MG63 (cell line): ENCODE measurements around the gene DUS1L. TPM values are rescaled to one million over a fixed set of nuclear protein-coding genes. Genes with fewer than 3 reads are reported as not detected.
A peak's percentile ranks its signal among the peaks of the same experiment; 100 is the strongest.

ENCODE experiments used
- DNase-seq: peaks from one replicate; pipeline ENCODE4 v3.0.0-alpha.2; 2020
- H3K27me3 ChIP-seq: fragments of 250-450 bp; sonication (Bioruptor Pico); 2 replicates; pipeline ENCODE4 v1.5.1; 2020; ENCODE audit warnings: mild to moderate bottlenecking, moderate library complexity
- H3K36me3 ChIP-seq: fragments of 250-450 bp; sonication (Bioruptor Pico); 2 replicates; pipeline ENCODE4 v1.5.1; 2020; ENCODE audit warnings: mild to moderate bottlenecking, moderate library complexity
- H3K4me3 ChIP-seq: fragments of 250-450 bp; sonication (Bioruptor Pico); 2 replicates; pipeline ENCODE4 v1.5.1; 2020; ENCODE audit warnings: mild to moderate bottlenecking, moderate library complexity
- H3K9me3 ChIP-seq: fragments of 250-450 bp; sonication (Bioruptor Pico); 2 replicates; pipeline ENCODE4 v1.5.1; 2020; ENCODE audit warnings: mild to moderate bottlenecking, moderate library complexity
- total RNA-seq: library from RNA; depleted of rRNA; stranded (reverse); fragments of >200 nt; shearing (Covaris generic); gene quantifications from 2 replicates; pipeline ENCODE4 v1.2.3, GENCODE V29; 2014; ENCODE audit warnings: low replicate concordance

DUS1L gene
- total RNA-seq, 1 experiment from 2014 or later = 104 TPM

GRCh38 chr17:82092995-82093751 is 27.6 kb upstream of the DUS1L start:
- Histone ChIP-seq H3K4me3 (no peak overlapping the region), H3K36me3 (peaks cover 83% of the 10 kb centered on the region), H3K27me3 (no peaks in the 10 kb centered on the region), H3K9me3 (no peaks in the 10 kb centered on the region)
- DNase-seq = no peak

- no peaks in the 10 kb centered on the region for H3K9me3 ChIP-seq
- no peak overlapping the region for H3K4me3 ChIP-seq
- no peaks in the 10 kb centered on the region for H3K27me3 ChIP-seq
- H3K36me3 ChIP-seq = peaks cover 89% of the 10 kb centered on the region
- DNase-seq = no peak
These were observed 27.0 kb upstream of the DUS1L start for GRCh38 chr17:82092628-82092994.

- peaks cover 91% of the 10 kb centered on the region for H3K36me3 ChIP-seq
- no peaks in the 10 kb centered on the region for H3K9me3 ChIP-seq
- DNase-seq = no peak
- no peaks in the 10 kb centered on the region for H3K27me3 ChIP-seq
- no peak overlapping the region for H3K4me3 ChIP-seq
These were observed 26.5 kb upstream of the DUS1L start for GRCh38 chr17:82092094-82092586.

GRCh38 chr17:82091264-82092066 is 25.9 kb upstream of the DUS1L start:
- DNase-seq = no peak
- peaks cover 88% of the 10 kb centered on the region for H3K36me3 ChIP-seq
- no peaks in the 10 kb centered on the region for H3K27me3 ChIP-seq
- H3K4me3 ChIP-seq = no peak overlapping the region
- H3K9me3 ChIP-seq = no peaks in the 10 kb centered on the region

GRCh38 chr17:82090549-82091263 is 25.1 kb upstream of the DUS1L start:
- DNase-seq = no peak
- no peak overlapping the region for H3K4me3 ChIP-seq
- H3K9me3 ChIP-seq = no peaks in the 10 kb centered on the region
- no peaks in the 10 kb centered on the region for H3K27me3 ChIP-seq
- H3K36me3 ChIP-seq = peaks cover 88% of the 10 kb centered on the region

GRCh38 chr17:82089723-82090548 is 24.3 kb upstream of the DUS1L start:
- Histone ChIP-seq H3K36me3 (peaks cover 88% of the 10 kb centered on the region), H3K9me3 (no peaks in the 10 kb centered on the region), H3K27me3 (no peaks in the 10 kb centered on the region), H3K4me3 (no peak overlapping the region)
- no peak for DNase-seq

- Histone ChIP-seq H3K4me3 (no peak overlapping the region), H3K36me3 (peaks cover 90% of the 10 kb centered on the region), H3K9me3 (no peaks in the 10 kb centered on the region), H3K27me3 (no peaks in the 10 kb centered on the region)
- DNase-seq = no peak
These were observed 23.5 kb upstream of the DUS1L start for GRCh38 chr17:82088838-82089722.

- Histone ChIP-seq H3K4me3 (no peak overlapping the region), H3K36me3 (peaks cover 91% of the 10 kb centered on the region), H3K27me3 (no peaks in the 10 kb centered on the region), H3K9me3 (no peaks in the 10 kb centered on the region)
- no peak for DNase-seq
These were observed 22.6 kb upstream of the DUS1L start for GRCh38 chr17:82087961-82088837.

GRCh38 chr17:82086941-82087906 is 21.6 kb upstream of the DUS1L start:
- Histone ChIP-seq H3K4me3 (no peak overlapping the region), H3K27me3 (no peaks in the 10 kb centered on the region), H3K9me3 (no peaks in the 10 kb centered on the region), H3K36me3 (peaks cover 93% of the 10 kb centered on the region)
- DNase-seq = no peak

- DNase-seq = no peak
- H3K4me3 ChIP-seq = no peak overlapping the region
- H3K27me3 ChIP-seq = no peaks in the 10 kb centered on the region
- peaks cover 90% of the 10 kb centered on the region for H3K36me3 ChIP-seq
- no peaks in the 10 kb centered on the region for H3K9me3 ChIP-seq
These were observed 20.5 kb upstream of the DUS1L start for GRCh38 chr17:82085931-82086764.

GRCh38 chr17:82085031-82085861 is 19.6 kb upstream of the DUS1L start:
- H3K9me3 ChIP-seq = no peaks in the 10 kb centered on the region
- peaks cover 92% of the 10 kb centered on the region for H3K36me3 ChIP-seq
- H3K4me3 ChIP-seq = no peak overlapping the region
- peak; percentile 5 for DNase-seq
- no peaks in the 10 kb centered on the region for H3K27me3 ChIP-seq

GRCh38 chr17:82084373-82085030 is 18.9 kb upstream of the DUS1L start:
- H3K4me3 ChIP-seq = no peak overlapping the region
- peaks cover 92% of the 10 kb centered on the region for H3K36me3 ChIP-seq

More at GRCh38 chr17:82084373-82085030, 18.9 kb upstream of the DUS1L start:
- Histone ChIP-seq H3K27me3 (no peaks in the 10 kb centered on the region), H3K9me3 (no peaks in the 10 kb centered on the region)
- peak; percentile 4 for DNase-seq
